ENCODE data around the gene LRRC17.

LRRC17 gene, protein sequence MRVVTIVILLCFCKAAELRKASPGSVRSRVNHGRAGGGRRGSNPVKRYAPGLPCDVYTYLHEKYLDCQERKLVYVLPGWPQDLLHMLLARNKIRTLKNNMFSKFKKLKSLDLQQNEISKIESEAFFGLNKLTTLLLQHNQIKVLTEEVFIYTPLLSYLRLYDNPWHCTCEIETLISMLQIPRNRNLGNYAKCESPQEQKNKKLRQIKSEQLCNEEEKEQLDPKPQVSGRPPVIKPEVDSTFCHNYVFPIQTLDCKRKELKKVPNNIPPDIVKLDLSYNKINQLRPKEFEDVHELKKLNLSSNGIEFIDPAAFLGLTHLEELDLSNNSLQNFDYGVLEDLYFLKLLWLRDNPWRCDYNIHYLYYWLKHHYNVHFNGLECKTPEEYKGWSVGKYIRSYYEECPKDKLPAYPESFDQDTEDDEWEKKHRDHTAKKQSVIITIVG

DNA sequence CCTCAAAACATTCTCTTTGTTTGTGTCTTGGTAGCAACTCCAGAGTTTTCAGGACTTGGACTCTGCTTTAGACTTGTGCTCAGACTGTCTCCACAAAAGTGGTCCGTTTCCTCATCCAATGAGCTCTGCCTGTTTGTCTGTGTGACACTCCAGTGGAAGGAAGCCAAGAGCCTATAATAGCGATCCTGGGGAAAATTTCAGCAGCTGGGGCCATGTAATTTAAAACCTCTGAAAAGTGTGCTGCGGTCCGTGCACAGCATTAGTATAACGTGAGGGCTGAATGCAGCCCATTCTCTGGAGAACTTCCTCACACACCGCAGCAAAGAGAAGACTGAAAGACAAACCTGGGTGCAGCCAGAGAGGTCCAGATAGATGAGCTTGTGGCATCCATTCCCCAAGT, at the start of gene LRRC17:
TSS of gene LRRC17 (plus strand) at position 259 of the 400 bp plus-strand sequence. CDS start 20,914 bp downstream, outside the sequence.
- no peak within 1 kb of the TSS for H3K27ac Mint-ChIP-seq
- H3K9me3 Mint-ChIP-seq = no peaks in the 10 kb centered on the region
- peaks cover 2% of the 10 kb centered on the region for H3K27me3 Mint-ChIP-seq
- no peak for ATAC-seq (ENCODE audit: low read depth)
- no peak within 1 kb of the TSS for H3K4me3 Mint-ChIP-seq
- H3K36me3 Mint-ChIP-seq = peaks cover 8% of the 10 kb centered on the region
- H3K4me1 Mint-ChIP-seq = no peaks in the 10 kb centered on the region
- no peak for DNase-seq (ENCODE audit: low spot score in 2 of 2)

- peaks cover 3% of the 10 kb centered on the region for H3K36me3 Mint-ChIP-seq
- DNase-seq (ENCODE audit: low spot score in 2 of 2) = no peak
- no peaks in the 10 kb centered on the region for H3K9me3 Mint-ChIP-seq
- H3K27me3 Mint-ChIP-seq = peaks cover 2% of the 10 kb centered on the region
- no peak for ATAC-seq (ENCODE audit: low read depth)
- no peak overlapping the region for H3K27ac Mint-ChIP-seq
- H3K4me1 Mint-ChIP-seq = peaks cover 5% of the 10 kb centered on the region
- no peak overlapping the region for H3K4me3 Mint-ChIP-seq
Observed at GRCh38 chr7:102864958-102865357, 47.8 kb upstream of the LRRC17 start.

GRCh38 chr7:102866535-102867215, 46.1 kb upstream of the LRRC17 start:
- Mint-ChIP-seq H3K27ac (no peak overlapping the region), H3K4me3 (no peak overlapping the region), H3K27me3 (peaks cover 2% of the 10 kb centered on the region), H3K4me1 (peaks cover 5% of the 10 kb centered on the region), H3K36me3 (peaks cover 7% of the 10 kb centered on the region), H3K9me3 (no peaks in the 10 kb centered on the region)
- DNase-seq (ENCODE audit: low spot score in 2 of 2) (no peak), ATAC-seq (ENCODE audit: low read depth) (no peak)

DNA sequence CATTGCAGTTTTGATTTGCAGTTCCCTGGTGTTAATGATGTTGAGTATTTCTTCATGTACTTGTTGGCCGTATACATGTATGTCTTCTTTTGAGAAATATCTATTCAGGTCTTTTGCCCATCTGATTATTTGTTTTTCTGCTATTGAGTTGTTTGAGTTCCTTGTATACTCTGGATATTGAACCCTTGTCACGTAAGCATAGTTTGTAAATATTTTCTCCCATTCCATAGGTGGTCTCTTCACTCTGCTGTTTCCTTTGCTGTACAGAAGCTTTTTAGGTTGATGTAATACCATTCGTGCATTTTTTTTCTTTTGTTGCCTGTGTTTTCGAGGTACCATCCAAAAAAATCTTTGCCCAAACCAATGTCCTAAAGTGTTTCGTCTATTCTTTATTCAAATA, 43.6 kb upstream of the LRRC17 start:
- ATAC-seq (ENCODE audit: low read depth) (no peak), DNase-seq (ENCODE audit: low spot score in 2 of 2) (no peak)
- Mint-ChIP-seq H3K27me3 (peaks cover 1% of the 10 kb centered on the region), H3K27ac (no peak overlapping the region), H3K9me3 (peaks cover 2% of the 10 kb centered on the region), H3K36me3 (peaks cover 13% of the 10 kb centered on the region), H3K4me3 (no peak overlapping the region), H3K4me1 (peaks cover 5% of the 10 kb centered on the region)

- Mint-ChIP-seq H3K9me3 (peaks cover 2% of the 10 kb centered on the region), H3K36me3 (peaks cover 10% of the 10 kb centered on the region), H3K4me3 (no peak overlapping the region), H3K4me1 (no peaks in the 10 kb centered on the region), H3K27ac (no peak overlapping the region), H3K27me3 (peaks cover 1% of the 10 kb centered on the region)
- DNase-seq (ENCODE audit: low spot score in 2 of 2) (no peak), ATAC-seq (ENCODE audit: low read depth) (no peak)
Observed at GRCh38 chr7:102872460-102872859, 40.3 kb upstream of the LRRC17 start.

GRCh38 chr7:102873470-102874165, 39.2 kb upstream of the LRRC17 start:
- no peak overlapping the region for H3K4me3 Mint-ChIP-seq
- peaks cover 1% of the 10 kb centered on the region for H3K27me3 Mint-ChIP-seq
- DNase-seq (ENCODE audit: low spot score in 2 of 2) = no peak
- H3K36me3 Mint-ChIP-seq = peaks cover 10% of the 10 kb centered on the region
- no peak overlapping the region for H3K27ac Mint-ChIP-seq
- no peaks in the 10 kb centered on the region for H3K4me1 Mint-ChIP-seq
- no peak for ATAC-seq (ENCODE audit: low read depth)
- H3K9me3 Mint-ChIP-seq = peaks cover 2% of the 10 kb centered on the region

GRCh38 chr7:102874166-102874829, 38.5 kb upstream of the LRRC17 start:
- Mint-ChIP-seq H3K36me3 (peaks cover 10% of the 10 kb centered on the region), H3K27ac (no peak overlapping the region), H3K9me3 (peaks cover 2% of the 10 kb centered on the region), H3K4me3 (no peak overlapping the region), H3K4me1 (no peaks in the 10 kb centered on the region), H3K27me3 (peaks cover 1% of the 10 kb centered on the region)
- no peak for DNase-seq (ENCODE audit: low spot score in 2 of 2)
- no peak for ATAC-seq (ENCODE audit: low read depth)

GRCh38 chr7:102874966-102875365, 37.8 kb upstream of the LRRC17 start:
- no peak for ATAC-seq (ENCODE audit: low read depth)
- Mint-ChIP-seq H3K9me3 (peaks cover 2% of the 10 kb centered on the region), H3K27me3 (peaks cover 1% of the 10 kb centered on the region), H3K27ac (no peak overlapping the region), H3K4me1 (no peaks in the 10 kb centered on the region), H3K36me3 (peaks cover 10% of the 10 kb centered on the region), H3K4me3 (no peak overlapping the region)
- DNase-seq (ENCODE audit: low spot score in 2 of 2) = no peak

DNA sequence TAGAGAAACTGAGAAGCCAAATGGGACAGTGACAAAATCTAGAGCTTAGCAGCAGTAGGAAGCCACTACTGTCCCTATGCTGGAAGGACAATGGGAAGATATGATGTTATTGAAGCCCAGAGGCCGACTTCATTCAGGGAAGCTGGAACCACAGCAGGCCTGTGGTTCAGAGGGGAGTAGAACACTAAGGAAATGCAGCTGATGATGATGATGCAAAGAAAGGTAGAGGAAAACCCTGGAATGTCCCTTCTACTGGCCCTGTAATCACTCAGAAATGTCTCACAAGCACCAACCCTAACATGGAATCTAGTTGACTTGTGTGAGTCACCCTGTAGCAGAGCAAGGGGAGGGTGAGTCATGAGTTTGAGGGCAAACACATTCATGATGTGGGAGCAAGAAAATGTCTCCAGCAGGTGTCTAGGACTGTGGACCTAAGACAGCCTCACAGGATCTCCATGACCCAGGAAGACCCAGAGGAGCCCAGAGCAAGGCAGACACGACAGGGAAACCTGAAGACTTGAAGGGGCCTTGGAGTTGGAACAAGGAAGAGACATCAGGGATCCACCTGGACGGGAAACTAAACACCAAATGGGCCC, 37.0 kb upstream of the LRRC17 start:
- ATAC-seq (ENCODE audit: low read depth) (no peak), DNase-seq (ENCODE audit: low spot score in 2 of 2) (no peak)
- Mint-ChIP-seq H3K9me3 (peaks cover 2% of the 10 kb centered on the region), H3K36me3 (peaks cover 10% of the 10 kb centered on the region), H3K4me3 (no peak overlapping the region), H3K27me3 (peaks cover 1% of the 10 kb centered on the region), H3K4me1 (no peaks in the 10 kb centered on the region), H3K27ac (no peak overlapping the region)

DNA sequence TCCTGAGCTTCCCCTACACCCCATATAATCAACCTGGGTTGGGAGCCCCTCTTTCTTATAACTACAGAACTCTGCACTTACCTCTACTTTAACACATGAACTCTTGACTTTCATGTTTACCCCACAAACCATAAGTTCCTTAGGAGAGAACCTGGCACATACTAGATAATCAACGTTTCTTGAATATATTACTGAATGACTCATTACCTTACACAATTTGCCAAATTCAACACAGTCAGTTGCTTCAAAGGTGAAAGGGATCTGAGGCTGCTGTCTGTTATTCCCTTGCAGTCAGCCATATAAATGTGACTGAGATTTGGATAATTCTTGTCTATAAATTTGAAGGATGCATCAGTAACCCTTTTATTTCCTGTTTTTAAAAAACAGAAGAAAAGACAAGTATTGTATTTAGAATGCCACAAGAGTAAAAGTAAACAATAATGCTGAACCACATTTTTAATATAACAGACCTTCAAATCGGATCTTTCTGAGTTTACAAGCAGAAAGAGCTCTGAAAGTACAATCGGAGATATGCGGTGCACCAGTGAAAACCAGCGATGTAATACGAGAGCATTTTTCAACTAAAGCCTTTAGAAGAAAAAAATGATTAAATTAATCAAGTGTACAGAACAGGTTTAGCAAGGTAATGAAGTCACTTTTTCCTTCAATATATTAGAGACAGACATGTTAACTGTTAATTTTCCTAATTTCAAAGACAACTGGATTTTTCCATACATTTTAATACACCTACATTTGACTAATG, 29.5 kb upstream of the LRRC17 start:
- no peak overlapping the region for H3K27ac Mint-ChIP-seq
- no peak for DNase-seq (ENCODE audit: low spot score in 2 of 2)
- no peak overlapping the region for H3K4me3 Mint-ChIP-seq
- ATAC-seq (ENCODE audit: low read depth) = no peak
- no peaks in the 10 kb centered on the region for H3K4me1 Mint-ChIP-seq
- peaks cover 1% of the 10 kb centered on the region for H3K27me3 Mint-ChIP-seq
- H3K36me3 Mint-ChIP-seq = no peaks in the 10 kb centered on the region
- no peaks in the 10 kb centered on the region for H3K9me3 Mint-ChIP-seq

- DNase-seq (ENCODE audit: low spot score in 2 of 2) (no peak), ATAC-seq (ENCODE audit: low read depth) (no peak)
- no peak overlapping the region for H3K27ac Mint-ChIP-seq
- no peak overlapping the region for H3K4me3 Mint-ChIP-seq
- peaks cover 3% of the 10 kb centered on the region for H3K27me3 Mint-ChIP-seq
- H3K4me1 Mint-ChIP-seq = peaks cover 2% of the 10 kb centered on the region
- H3K36me3 Mint-ChIP-seq = no peaks in the 10 kb centered on the region
- no peaks in the 10 kb centered on the region for H3K9me3 Mint-ChIP-seq
Observed at GRCh38 chr7:102888561-102889233, 24.1 kb upstream of the LRRC17 start.

DNA sequence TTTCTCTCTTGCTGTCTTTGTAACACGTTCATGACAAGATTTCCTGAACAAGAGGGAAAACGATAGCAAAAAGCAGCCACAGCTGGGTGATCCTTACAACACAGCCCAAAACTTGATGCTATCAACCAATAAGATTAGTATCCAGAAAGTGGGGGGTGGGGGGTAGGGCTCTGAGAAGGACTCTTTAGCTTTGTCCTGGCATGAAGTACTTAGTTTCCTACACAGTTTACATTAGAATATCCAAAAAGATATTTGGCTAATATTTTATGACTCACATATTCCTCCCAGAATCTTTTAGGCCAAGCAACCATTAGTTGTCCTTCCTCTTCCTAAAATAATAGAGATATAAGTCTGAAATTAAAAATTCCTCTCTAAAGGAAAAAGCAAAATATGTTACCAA, 22.9 kb upstream of the LRRC17 start:
- Mint-ChIP-seq H3K4me3 (no peak overlapping the region), H3K36me3 (no peaks in the 10 kb centered on the region), H3K4me1 (peaks cover 2% of the 10 kb centered on the region), H3K27me3 (peaks cover 3% of the 10 kb centered on the region), H3K27ac (no peak overlapping the region), H3K9me3 (no peaks in the 10 kb centered on the region)
- DNase-seq (ENCODE audit: low spot score in 2 of 2) (no peak), ATAC-seq (ENCODE audit: low read depth) (no peak)

Measured in memory B cell (primary cell).